Activated T-helper 17 cell treated with anti-CD3 and anti-CD28 coated beads, Interleukin-2, amount 50 U/mL, for 72 hours (primary cell): ENCODE results near the gene MYO18A. TPM values are rescaled to one million over a fixed set of nuclear protein-coding genes. Genes with fewer than 3 reads are reported as not detected.
"Not testable (repeated sequence)": the region's sequence is repeated elsewhere in the genome, so short reads cannot be mapped to it uniquely, and the experiment has no call there.

Source experiments
- ATAC-seq: fragments of 150-1000 bp; cut with Tn5 transposase; replicated peaks from 2 replicates; pipeline ENCODE4 v1.10.0; 2021; ENCODE audit warnings: mild to moderate bottlenecking, moderate library complexity
- H3K27ac Mint-ChIP-seq: one replicate; pipeline ENCODE4 v1.8.0; 2022; ENCODE audit warnings: mixed read lengths
- H3K27me3 Mint-ChIP-seq: one replicate; pipeline ENCODE4 v1.8.0; 2022; ENCODE audit warnings: mixed read lengths
- H3K36me3 Mint-ChIP-seq: one replicate; pipeline ENCODE4 v1.8.0; 2022; ENCODE audit warnings: low read depth, mild to moderate bottlenecking, mixed read lengths
- H3K4me1 Mint-ChIP-seq: one replicate; pipeline ENCODE4 v1.8.0; 2022; ENCODE audit warnings: mixed read lengths
- H3K4me3 Mint-ChIP-seq: one replicate; pipeline ENCODE4 v1.8.0; 2022; ENCODE audit warnings: mild to moderate bottlenecking, mixed read lengths
- H3K9me3 Mint-ChIP-seq: one replicate; pipeline ENCODE4 v1.8.0; 2022; ENCODE audit warnings: mixed read lengths
- total RNA-seq, 2 donors: library from RNA; stranded (reverse); gene quantifications; one replicate each; pipeline ENCODE4 v1.2.3, GENCODE V29; 2022

MYO18A gene
- total RNA-seq, 2 donors from 2014 or later = 90.6 to 95.9 TPM

- Mint-ChIP-seq H3K9me3 (no peaks in the 10 kb centered on the region), H3K27me3 (no peaks in the 10 kb centered on the region), H3K4me3 (peak overlapping the region; percentile 88), H3K27ac (peak overlapping the region; percentile 96), H3K4me1 (peaks cover 18% of the 10 kb centered on the region), H3K36me3 (no peaks in the 10 kb centered on the region)
- ATAC-seq = peak; percentile 77
Measured at GRCh38 chr17:29154516-29155226, 25.5 kb downstream of the MYO18A start.

GRCh38 chr17:29151567-29151966 is 28.6 kb downstream of the MYO18A start:
- no peaks in the 10 kb centered on the region for H3K9me3 Mint-ChIP-seq
- H3K4me3 Mint-ChIP-seq = no peak overlapping the region
- no peak overlapping the region for H3K27ac Mint-ChIP-seq
- H3K36me3 Mint-ChIP-seq = no peaks in the 10 kb centered on the region
- no peaks in the 10 kb centered on the region for H3K27me3 Mint-ChIP-seq
- peaks cover 29% of the 10 kb centered on the region for H3K4me1 Mint-ChIP-seq
- no peak for ATAC-seq

- Mint-ChIP-seq H3K36me3 (no peaks in the 10 kb centered on the region), H3K4me3 (peak overlapping the region; percentile 73), H3K9me3 (no peaks in the 10 kb centered on the region), H3K4me1 (peaks cover 36% of the 10 kb centered on the region), H3K27ac (no peak overlapping the region), H3K27me3 (no peaks in the 10 kb centered on the region)
- no peak for ATAC-seq
Measured at GRCh38 chr17:29150161-29150560, 30.0 kb downstream of the MYO18A start.

GRCh38 chr17:29149431-29150064 is 30.6 kb downstream of the MYO18A start:
- Mint-ChIP-seq H3K9me3 (no peaks in the 10 kb centered on the region), H3K4me1 (peaks cover 32% of the 10 kb centered on the region)

GRCh38 chr17:29148790-29149430 is 31.3 kb downstream of the MYO18A start:
- peak; percentile 88 for ATAC-seq
- H3K4me3 Mint-ChIP-seq = peak overlapping the region; percentile 73
- H3K36me3 Mint-ChIP-seq = no peaks in the 10 kb centered on the region
- H3K4me1 Mint-ChIP-seq = peaks cover 31% of the 10 kb centered on the region
- H3K9me3 Mint-ChIP-seq = no peaks in the 10 kb centered on the region
- no peaks in the 10 kb centered on the region for H3K27me3 Mint-ChIP-seq
- peak overlapping the region; percentile 51 for H3K27ac Mint-ChIP-seq

More at GRCh38 chr17:29149431-29150064, 30.6 kb downstream of the MYO18A start:
- Mint-ChIP-seq H3K27me3 (no peaks in the 10 kb centered on the region), H3K4me3 (peak overlapping the region; percentile 73), H3K27ac (peak overlapping the region; percentile 51), H3K36me3 (no peaks in the 10 kb centered on the region)
- no peak for ATAC-seq

- ATAC-seq = no peak
- H3K4me3 Mint-ChIP-seq = peak overlapping the region; percentile 73
- no peaks in the 10 kb centered on the region for H3K36me3 Mint-ChIP-seq
- H3K27ac Mint-ChIP-seq = peak overlapping the region; percentile 51
- no peaks in the 10 kb centered on the region for H3K9me3 Mint-ChIP-seq
- no peaks in the 10 kb centered on the region for H3K27me3 Mint-ChIP-seq
- peaks cover 37% of the 10 kb centered on the region for H3K4me1 Mint-ChIP-seq
Measured at GRCh38 chr17:29148257-29148789, 31.9 kb downstream of the MYO18A start.

- Mint-ChIP-seq H3K27ac (peak overlapping the region; percentile 51), H3K4me3 (peak overlapping the region; percentile 73), H3K36me3 (no peaks in the 10 kb centered on the region), H3K27me3 (no peaks in the 10 kb centered on the region), H3K4me1 (peaks cover 37% of the 10 kb centered on the region), H3K9me3 (no peaks in the 10 kb centered on the region)
- ATAC-seq = no peak
Measured at GRCh38 chr17:29147682-29148081, 32.5 kb downstream of the MYO18A start.

- not testable (repeated sequence) for H3K9me3 Mint-ChIP-seq, ATAC-seq, H3K36me3 Mint-ChIP-seq, H3K27me3 Mint-ChIP-seq
- H3K4me3 Mint-ChIP-seq = peak overlapping the region; percentile 73
- H3K4me1 Mint-ChIP-seq = peaks cover 37% of the 10 kb centered on the region
- H3K27ac Mint-ChIP-seq = peak overlapping the region; percentile 51
Measured at GRCh38 chr17:29147228-29147627, 33.0 kb downstream of the MYO18A start.

- H3K4me3 Mint-ChIP-seq = peak overlapping the region; percentile 73
Measured at GRCh38 chr17:29146369-29146972, 33.7 kb downstream of the MYO18A start.

GRCh38 chr17:29145289-29146073 is 34.7 kb downstream of the MYO18A start:
- H3K27me3 Mint-ChIP-seq = no peaks in the 10 kb centered on the region
- H3K27ac Mint-ChIP-seq = peak overlapping the region; percentile 89
- H3K9me3 Mint-ChIP-seq = no peaks in the 10 kb centered on the region
- peaks cover 9% of the 10 kb centered on the region for H3K36me3 Mint-ChIP-seq
- ATAC-seq = peak; percentile 63
- H3K4me3 Mint-ChIP-seq = peak overlapping the region; percentile 65
- peaks cover 37% of the 10 kb centered on the region for H3K4me1 Mint-ChIP-seq

More at GRCh38 chr17:29146369-29146972, 33.7 kb downstream of the MYO18A start:
- Mint-ChIP-seq H3K27me3 (no peaks in the 10 kb centered on the region), H3K4me1 (peaks cover 37% of the 10 kb centered on the region), H3K9me3 (no peaks in the 10 kb centered on the region), H3K36me3 (no peaks in the 10 kb centered on the region), H3K27ac (peak overlapping the region; percentile 51)
- peak; percentile 37 for ATAC-seq

GRCh38 chr17:29143894-29144293 is 36.3 kb downstream of the MYO18A start:
- no peaks in the 10 kb centered on the region for H3K9me3 Mint-ChIP-seq
- H3K4me1 Mint-ChIP-seq = peaks cover 45% of the 10 kb centered on the region
- ATAC-seq = no peak
- no peaks in the 10 kb centered on the region for H3K27me3 Mint-ChIP-seq
- H3K27ac Mint-ChIP-seq = peak overlapping the region; percentile 66
- peaks cover 19% of the 10 kb centered on the region for H3K36me3 Mint-ChIP-seq
- peak overlapping the region; percentile 34 for H3K4me3 Mint-ChIP-seq

- Mint-ChIP-seq H3K4me1 (peaks cover 46% of the 10 kb centered on the region), H3K27me3 (no peaks in the 10 kb centered on the region), H3K27ac (peak overlapping the region; percentile 99), H3K9me3 (no peaks in the 10 kb centered on the region), H3K36me3 (peaks cover 29% of the 10 kb centered on the region), H3K4me3 (peak overlapping the region; percentile 98)
- ATAC-seq = no peak
Measured at GRCh38 chr17:29141514-29141876, 38.7 kb downstream of the MYO18A start.

- peaks cover 46% of the 10 kb centered on the region for H3K4me1 Mint-ChIP-seq
- peak overlapping the region; percentile 98 for H3K4me3 Mint-ChIP-seq
- ATAC-seq = no peak
- H3K27me3 Mint-ChIP-seq = no peaks in the 10 kb centered on the region
- peaks cover 33% of the 10 kb centered on the region for H3K36me3 Mint-ChIP-seq
- H3K27ac Mint-ChIP-seq = peak overlapping the region; percentile 99
- no peaks in the 10 kb centered on the region for H3K9me3 Mint-ChIP-seq
Measured at GRCh38 chr17:29140631-29141513, 39.3 kb downstream of the MYO18A start.
